ENCODE results near the gene SCGN.

Gene SCGN

GRCh38 chr6:25670793-25671513 lies 18.9 kb downstream of the SCGN start:
- H3K36me3 ChIP-seq (ENCODE audit: control insufficient read depth, insufficient read depth, low read length) = no peaks in the 10 kb centered on the region
- H3K79me2 ChIP-seq = no peaks in the 10 kb centered on the region
- no peak overlapping the region for H3K4me2 ChIP-seq (ENCODE audit: low read length)
- no peaks in the 10 kb centered on the region for H3K4me1 ChIP-seq
- H3K9ac ChIP-seq = no peak overlapping the region
- H2AFZ ChIP-seq = no peak overlapping the region
- no peaks in the 10 kb centered on the region for H3K27me3 ChIP-seq (ENCODE audit: control insufficient read depth, insufficient read depth, low read length)
- no peak overlapping the region for H3K4me3 ChIP-seq (ENCODE audit: low read depth, low read length)
- TF ChIP-seq CTCF (IDR thresholded peaks at IDR 0.05) = no peak
- no peaks in the 10 kb centered on the region for H3K9me3 ChIP-seq (ENCODE audit: control insufficient read depth, low read length)
- no peak overlapping the region for H3K27ac ChIP-seq

DNA sequence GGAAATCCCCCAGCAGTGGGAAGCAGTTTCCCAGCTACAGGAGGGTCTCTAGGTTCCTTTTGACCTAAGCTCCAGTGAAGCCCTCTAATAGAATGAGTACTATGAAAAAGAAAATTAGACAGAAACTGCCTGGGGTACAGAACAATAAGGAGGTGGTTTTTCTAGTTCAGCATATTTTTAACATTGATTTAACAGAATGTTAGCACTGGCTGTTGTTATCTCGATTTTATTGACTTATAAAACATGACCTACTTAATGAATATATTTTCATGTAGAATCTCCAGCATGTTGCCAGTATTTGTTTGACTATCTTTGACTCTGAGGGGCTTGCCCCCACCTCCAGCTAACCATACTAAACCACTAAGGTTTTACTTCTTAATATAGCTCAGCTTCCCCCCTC lies 19.6 kb downstream of the SCGN start:
- Histone ChIP-seq H3K79me2 (no peaks in the 10 kb centered on the region), H3K4me3 (ENCODE audit: low read depth, low read length) (no peak overlapping the region), H3K9me3 (ENCODE audit: control insufficient read depth, low read length) (no peaks in the 10 kb centered on the region), H3K36me3 (ENCODE audit: control insufficient read depth, insufficient read depth, low read length) (no peaks in the 10 kb centered on the region), H3K4me1 (no peaks in the 10 kb centered on the region), H2AFZ (no peak overlapping the region), H3K27ac (no peak overlapping the region), H3K4me2 (ENCODE audit: low read length) (no peak overlapping the region), H3K27me3 (ENCODE audit: control insufficient read depth, insufficient read depth, low read length) (no peaks in the 10 kb centered on the region), H3K9ac (no peak overlapping the region)
- no peak for TF ChIP-seq CTCF (IDR thresholded peaks at IDR 0.05)

GRCh38 chr6:25675167-25675566 lies 23.2 kb downstream of the SCGN start:
- no peak for TF ChIP-seq CTCF (IDR thresholded peaks at IDR 0.05)
- no peaks in the 10 kb centered on the region for H3K79me2 ChIP-seq
- no peaks in the 10 kb centered on the region for H3K4me1 ChIP-seq
- no peak overlapping the region for H3K27ac ChIP-seq
- no peak overlapping the region for H2AFZ ChIP-seq
- no peak overlapping the region for H3K4me2 ChIP-seq (ENCODE audit: low read length)
- H3K27me3 ChIP-seq (ENCODE audit: control insufficient read depth, insufficient read depth, low read length) = no peaks in the 10 kb centered on the region
- H3K36me3 ChIP-seq (ENCODE audit: control insufficient read depth, insufficient read depth, low read length) = no peaks in the 10 kb centered on the region
- H3K9ac ChIP-seq = no peak overlapping the region
- no peaks in the 10 kb centered on the region for H3K9me3 ChIP-seq (ENCODE audit: control insufficient read depth, low read length)
- no peak overlapping the region for H3K4me3 ChIP-seq (ENCODE audit: low read depth, low read length)

DNA sequence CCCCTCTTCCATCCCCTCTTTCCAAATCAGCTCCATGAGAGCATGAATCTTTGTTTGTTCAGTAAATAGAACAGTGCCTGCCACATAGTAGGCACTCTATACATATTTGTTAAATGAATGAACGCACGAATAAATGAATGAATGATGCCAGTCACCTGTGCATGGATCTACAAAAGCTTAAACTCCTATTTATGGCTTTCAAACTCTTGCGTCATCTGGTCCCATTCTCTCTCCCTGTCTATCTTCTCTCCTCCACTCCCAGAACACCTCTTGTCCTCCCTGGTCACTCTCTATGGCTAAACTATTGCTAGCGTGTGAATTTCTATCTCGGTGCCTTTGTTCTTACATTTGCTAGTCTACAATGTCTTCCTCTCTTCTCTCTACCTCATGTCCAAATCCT lies 24.8 kb downstream of the SCGN start:
- Histone ChIP-seq H3K79me2 (no peaks in the 10 kb centered on the region), H3K9me3 (ENCODE audit: control insufficient read depth, low read length) (no peaks in the 10 kb centered on the region), H3K4me3 (ENCODE audit: low read depth, low read length) (no peak overlapping the region), H3K36me3 (ENCODE audit: control insufficient read depth, insufficient read depth, low read length) (no peaks in the 10 kb centered on the region), H3K27me3 (ENCODE audit: control insufficient read depth, insufficient read depth, low read length) (no peaks in the 10 kb centered on the region), H3K27ac (no peak overlapping the region), H2AFZ (no peak overlapping the region), H3K9ac (no peak overlapping the region), H3K4me1 (no peaks in the 10 kb centered on the region), H3K4me2 (ENCODE audit: low read length) (no peak overlapping the region)
- no peak for TF ChIP-seq CTCF (IDR thresholded peaks at IDR 0.05)

DNA sequence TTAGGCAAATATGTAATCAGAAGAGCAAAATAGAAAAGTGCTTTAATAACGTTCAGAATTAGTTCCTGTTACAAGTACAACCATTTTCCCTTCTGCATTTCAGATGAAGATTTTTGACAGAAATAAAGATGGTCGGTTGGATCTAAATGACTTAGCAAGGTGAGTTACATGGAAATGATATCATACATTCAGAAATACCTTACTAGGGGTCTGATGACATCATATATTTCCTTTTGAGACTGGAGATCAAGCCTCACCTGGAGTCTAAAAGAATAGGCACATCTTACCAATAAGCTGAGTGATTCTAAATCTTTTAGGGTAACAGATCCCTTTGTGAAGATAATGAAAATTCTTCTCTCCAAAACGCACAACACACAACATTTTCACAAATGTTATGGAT lies 29.8 kb downstream of the SCGN start:
- no peak overlapping the region for H3K9ac ChIP-seq
- H3K4me3 ChIP-seq (ENCODE audit: low read depth, low read length) = no peak overlapping the region
- no peak for TF ChIP-seq CTCF (IDR thresholded peaks at IDR 0.05)
- H3K4me2 ChIP-seq (ENCODE audit: low read length) = no peak overlapping the region
- no peak overlapping the region for H2AFZ ChIP-seq
- no peaks in the 10 kb centered on the region for H3K79me2 ChIP-seq
- no peak overlapping the region for H3K27ac ChIP-seq
- H3K27me3 ChIP-seq (ENCODE audit: control insufficient read depth, insufficient read depth, low read length) = no peaks in the 10 kb centered on the region
- no peaks in the 10 kb centered on the region for H3K9me3 ChIP-seq (ENCODE audit: control insufficient read depth, low read length)
- no peaks in the 10 kb centered on the region for H3K4me1 ChIP-seq
- no peaks in the 10 kb centered on the region for H3K36me3 ChIP-seq (ENCODE audit: control insufficient read depth, insufficient read depth, low read length)

Measured in parathyroid adenoma (tissue), 2 donors.